GM12865 (cell line): Measurements from ENCODE around the gene HMGB2.
A peak's percentile ranks its signal among the peaks of the same experiment; 100 is the strongest.

Experiments used
- DNase-seq: peaks from one replicate; pipeline ENCODE4 v3.0.0; 2010; ENCODE audit warnings: low read depth
- H3K4me3 ChIP-seq: 2 replicates; pipeline ENCODE4 v1.5.1; 2011; ENCODE audit warnings: mild to moderate bottlenecking, low read depth, low read length, control low read depth
- TF ChIP-seq, protein P1 (sequence below): IDR thresholded peaks from 2 replicates; pipeline ENCODE4 v1.5.1; 2011; ENCODE audit warnings: low read length, control low read depth, low read depth, inconsistent platforms; ENCODE audit not compliant: insufficient read depth; ENCODE audit errors: missing control alignments

Gene HMGB2

DNA sequence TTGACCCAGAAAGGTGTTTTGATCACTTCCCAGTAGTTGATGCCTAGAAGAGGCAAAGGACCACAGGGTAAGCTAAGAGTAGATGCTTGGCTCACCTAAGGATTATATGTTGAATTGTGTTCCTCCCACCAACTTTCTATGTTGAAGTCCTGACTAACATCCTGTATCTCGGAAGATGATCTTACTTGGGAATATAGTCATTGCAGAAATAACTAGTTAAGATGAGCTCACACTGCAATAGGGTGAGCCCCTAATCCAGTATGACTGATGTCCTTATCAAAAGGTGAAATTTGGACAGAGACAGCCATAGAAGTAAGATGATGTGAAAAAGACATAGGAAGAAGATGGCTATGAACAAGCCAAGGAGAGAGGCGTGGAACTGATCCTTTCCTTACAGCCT lies 3.3 kb upstream of the HMGB2 start:
- no peak overlapping the region for H3K4me3 ChIP-seq

DNA sequence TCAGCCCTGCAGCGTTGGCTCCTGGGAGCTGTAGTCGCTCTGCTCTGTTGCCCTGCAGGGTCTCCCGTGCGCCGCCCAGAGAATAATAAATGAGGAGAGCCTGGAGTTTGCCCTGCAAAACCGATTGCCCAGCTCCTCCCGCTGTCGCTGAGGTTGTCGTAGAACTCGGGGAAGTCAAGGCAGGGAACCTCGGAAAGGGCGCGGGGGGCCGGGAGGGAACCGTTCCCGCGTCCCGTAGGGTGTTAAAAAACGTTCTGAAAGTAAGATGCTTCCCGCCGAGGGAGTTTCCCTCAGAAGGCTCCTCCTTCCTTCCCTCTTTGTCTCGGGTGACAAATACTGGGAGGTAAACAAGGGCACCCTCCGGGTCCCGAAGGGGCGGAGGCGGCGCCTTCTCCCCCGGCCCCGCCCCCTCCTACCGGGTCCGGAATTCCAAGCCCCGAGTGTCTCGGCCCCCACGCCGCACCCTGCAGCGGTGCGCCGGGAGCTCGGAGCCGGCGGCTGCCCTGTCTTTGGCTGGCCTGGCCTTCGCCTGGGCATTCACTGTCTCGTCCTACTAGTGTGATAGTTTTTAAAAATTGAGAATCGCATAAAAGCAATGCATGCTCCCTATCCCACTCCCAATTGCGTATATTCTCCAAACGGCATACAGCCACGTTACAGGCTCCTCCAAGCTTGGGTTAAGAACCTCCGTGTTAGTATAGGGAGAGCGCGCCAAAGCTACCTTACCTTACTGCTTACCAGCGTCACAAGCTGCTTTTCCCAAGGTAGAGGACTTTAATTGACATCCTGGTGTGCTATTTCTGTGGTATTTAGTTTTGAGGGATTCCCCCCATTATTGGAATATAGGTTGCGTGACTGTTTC lies 964 bp upstream of the HMGB2 start:
- DNase-seq = peak; percentile 88
- TF ChIP-seq, protein P1, sequence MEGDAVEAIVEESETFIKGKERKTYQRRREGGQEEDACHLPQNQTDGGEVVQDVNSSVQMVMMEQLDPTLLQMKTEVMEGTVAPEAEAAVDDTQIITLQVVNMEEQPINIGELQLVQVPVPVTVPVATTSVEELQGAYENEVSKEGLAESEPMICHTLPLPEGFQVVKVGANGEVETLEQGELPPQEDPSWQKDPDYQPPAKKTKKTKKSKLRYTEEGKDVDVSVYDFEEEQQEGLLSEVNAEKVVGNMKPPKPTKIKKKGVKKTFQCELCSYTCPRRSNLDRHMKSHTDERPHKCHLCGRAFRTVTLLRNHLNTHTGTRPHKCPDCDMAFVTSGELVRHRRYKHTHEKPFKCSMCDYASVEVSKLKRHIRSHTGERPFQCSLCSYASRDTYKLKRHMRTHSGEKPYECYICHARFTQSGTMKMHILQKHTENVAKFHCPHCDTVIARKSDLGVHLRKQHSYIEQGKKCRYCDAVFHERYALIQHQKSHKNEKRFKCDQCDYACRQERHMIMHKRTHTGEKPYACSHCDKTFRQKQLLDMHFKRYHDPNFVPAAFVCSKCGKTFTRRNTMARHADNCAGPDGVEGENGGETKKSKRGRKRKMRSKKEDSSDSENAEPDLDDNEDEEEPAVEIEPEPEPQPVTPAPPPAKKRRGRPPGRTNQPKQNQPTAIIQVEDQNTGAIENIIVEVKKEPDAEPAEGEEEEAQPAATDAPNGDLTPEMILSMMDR = no peak
- H3K4me3 ChIP-seq = peak overlapping the region; percentile 99

More for the DNA sequence above, 3.3 kb upstream of the HMGB2 start:
- TF ChIP-seq, protein P1 = no peak
- DNase-seq = no peak

DNA sequence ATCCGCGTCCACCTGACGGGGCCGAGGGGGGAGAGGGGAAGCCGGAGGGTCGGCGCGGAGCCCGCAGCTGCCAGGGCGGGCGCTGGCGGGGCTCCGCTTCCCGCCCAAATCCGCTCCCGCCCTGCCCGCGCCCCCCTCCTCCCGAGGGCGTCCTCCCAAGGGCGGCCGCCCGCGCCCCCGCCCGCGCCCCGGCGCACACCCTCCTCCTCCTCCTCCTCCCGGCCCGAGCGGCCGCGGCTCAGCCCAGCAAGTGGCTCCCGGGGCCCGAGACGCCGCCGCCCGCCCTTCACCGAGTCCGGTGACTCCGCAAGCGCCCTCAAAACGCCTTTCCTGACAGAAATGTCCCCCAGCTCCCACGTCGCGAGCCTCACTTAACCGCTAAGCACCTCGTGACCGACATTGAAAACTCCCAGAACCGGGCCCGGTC lies 487 bp downstream of the HMGB2 start:
- TF ChIP-seq, protein P1 = no peak
- peak; percentile 60 for DNase-seq
- H3K4me3 ChIP-seq = peak overlapping the region; percentile 99

DNA sequence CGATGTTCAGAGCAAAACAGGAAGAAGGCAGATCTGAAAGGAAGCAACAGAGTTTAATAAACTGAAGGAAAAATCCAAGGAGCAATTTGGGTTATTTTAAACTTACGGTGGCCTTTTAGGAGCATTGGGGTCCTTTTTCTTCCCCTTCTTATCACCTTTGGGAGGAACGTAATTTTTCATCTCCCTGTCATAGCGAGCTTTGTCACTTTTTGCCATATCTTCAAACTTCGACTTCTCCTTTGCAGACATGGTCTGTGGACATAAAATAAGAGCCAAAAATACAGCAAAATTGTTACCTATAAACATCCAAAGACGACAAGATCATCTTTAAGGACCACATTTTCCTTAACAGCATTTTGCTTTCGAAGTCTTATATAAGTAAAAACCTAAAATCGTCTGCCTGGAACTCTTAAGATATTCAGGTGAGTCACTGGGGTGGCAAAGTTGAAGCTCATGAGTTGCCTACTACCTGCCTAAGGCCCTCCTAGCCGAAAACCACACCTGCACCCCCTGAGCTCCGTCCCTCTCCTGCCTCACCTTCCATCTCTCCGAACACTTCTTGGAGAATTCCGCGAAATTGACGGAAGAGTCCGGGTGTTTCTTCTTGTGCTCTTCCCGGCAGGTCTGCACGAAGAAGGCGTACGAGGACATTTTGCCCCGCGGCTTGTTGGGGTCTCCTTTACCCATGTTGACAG lies 1.0 kb downstream of the HMGB2 start:
- no peak for DNase-seq
- peak overlapping the region; percentile 99 for H3K4me3 ChIP-seq
- TF ChIP-seq, protein P1 = no peak

DNA sequence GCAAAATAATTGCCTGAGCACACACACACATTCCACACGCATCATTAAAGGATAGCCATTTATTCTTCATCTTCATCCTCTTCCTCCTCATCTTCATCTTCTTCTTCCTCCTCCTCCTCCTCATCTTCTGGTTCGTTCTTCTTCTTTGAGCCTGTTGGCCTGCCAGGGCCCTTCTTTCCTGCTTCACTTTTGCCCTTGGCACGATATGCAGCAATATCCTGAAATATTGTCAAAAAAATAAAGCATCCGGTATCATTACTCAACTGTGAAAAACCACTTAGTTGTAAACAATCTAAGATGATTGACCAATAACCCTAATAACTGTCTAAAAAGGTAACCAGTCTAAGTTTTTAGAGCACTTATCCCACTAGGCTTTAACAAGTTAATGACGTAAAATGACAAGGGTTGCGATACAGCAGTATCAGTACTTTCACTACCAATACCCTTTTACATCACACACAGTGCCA lies 2.1 kb downstream of the HMGB2 start:
- TF ChIP-seq, protein P1 = no peak
- peak; percentile 38 for DNase-seq
- H3K4me3 ChIP-seq = peak overlapping the region; percentile 99

DNA sequence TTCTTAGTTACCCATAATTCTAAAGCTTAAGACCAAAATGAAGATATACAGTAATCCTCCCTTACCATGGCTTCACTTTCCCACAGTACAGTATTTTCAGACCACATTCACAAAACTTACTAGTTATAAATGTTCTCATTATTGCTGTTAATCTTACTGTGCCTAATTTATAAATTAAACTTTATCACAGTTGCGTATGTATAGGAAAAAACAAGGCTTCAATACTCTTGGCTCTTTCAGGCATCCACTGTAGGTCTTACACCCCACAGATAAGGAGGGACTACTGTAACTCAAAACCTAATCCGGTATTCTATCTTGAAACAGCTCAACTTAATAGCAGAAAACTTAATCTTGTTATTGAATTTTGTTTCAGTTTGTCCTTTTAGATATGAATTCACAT lies 3.6 kb downstream of the HMGB2 start:
- no peak overlapping the region for H3K4me3 ChIP-seq
- TF ChIP-seq, protein P1 = no peak

More for the DNA sequence above, 3.6 kb downstream of the HMGB2 start:
- no peak for DNase-seq
